ENCODE results near the gene ARHGAP5. TPM values are rescaled to one million over a fixed set of nuclear protein-coding genes. Genes with fewer than 3 reads are reported as not detected.

The ARHGAP5 gene
- total RNA-seq, 1 donor from 2014 or later, result 140 TPM

DNA sequence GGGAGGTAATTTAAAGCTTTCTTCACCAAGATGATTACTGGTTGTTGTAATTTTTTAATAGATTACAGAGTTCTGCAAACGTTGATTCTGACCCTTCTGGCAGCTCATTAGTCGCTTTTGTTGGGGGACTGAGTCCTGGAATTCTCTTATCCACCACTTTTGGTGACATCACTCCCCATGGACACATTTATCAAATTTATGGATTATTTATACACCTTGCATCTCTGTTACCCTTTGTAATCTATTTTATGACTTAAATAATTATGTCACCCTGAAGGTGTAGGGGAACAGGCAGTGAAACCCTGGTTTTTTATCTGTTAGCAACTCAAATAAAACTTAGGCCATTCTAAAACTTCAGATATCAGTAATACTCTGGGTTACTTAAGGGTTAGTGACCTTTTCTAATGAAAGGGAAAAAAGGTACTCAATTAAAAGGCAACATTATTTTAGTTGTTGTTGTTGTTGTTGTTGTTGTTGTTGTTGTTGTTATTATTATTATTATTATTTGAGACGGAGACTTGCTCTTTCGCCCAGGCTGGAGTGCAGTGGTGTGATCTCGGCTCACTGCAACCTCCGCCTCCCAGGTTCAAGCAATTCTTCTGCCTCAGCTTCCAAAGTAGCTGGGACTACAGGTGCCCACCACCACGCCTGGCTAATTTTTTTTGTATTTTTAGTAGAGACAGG is 65.8 kb downstream of the ARHGAP5 start:
- H3K9me3 ChIP-seq (ENCODE audit: insufficient read depth, low read depth, low read length), result no peaks in the 10 kb centered on the region
- Mint-ChIP-seq H3K36me3 (ENCODE audit: low read depth, unreplicated experiment) (peaks cover 13% of the 10 kb centered on the region), H3K9me3 (ENCODE audit: unreplicated experiment) (no peaks in the 10 kb centered on the region), H3K27ac (ENCODE audit: unreplicated experiment) (no peak overlapping the region), H3K4me3 (ENCODE audit: unreplicated experiment) (no peak overlapping the region), H3K27me3 (ENCODE audit: low read depth, unreplicated experiment) (no peaks in the 10 kb centered on the region), H3K4me1 (ENCODE audit: low read depth, unreplicated experiment) (peaks cover 13% of the 10 kb centered on the region)
- H3K79me2 ChIP-seq (ENCODE audit: insufficient read depth, low read length), result peaks cover 58% of the 10 kb centered on the region
- peaks cover 6% of the 10 kb centered on the region for H3K36me3 ChIP-seq (ENCODE audit: insufficient read depth, low read length)
- no peak for DNase-seq (ENCODE audit: low read depth)
- H3K4me2 ChIP-seq (ENCODE audit: low read length), result no peak overlapping the region
- H3K9ac ChIP-seq (ENCODE audit: low read length), result no peak overlapping the region
- no peak for TF ChIP-seq EZH2 (IDR thresholded peaks at IDR 0.05; ENCODE audit: insufficient read depth, low read length)
- TF ChIP-seq, protein P1, sequence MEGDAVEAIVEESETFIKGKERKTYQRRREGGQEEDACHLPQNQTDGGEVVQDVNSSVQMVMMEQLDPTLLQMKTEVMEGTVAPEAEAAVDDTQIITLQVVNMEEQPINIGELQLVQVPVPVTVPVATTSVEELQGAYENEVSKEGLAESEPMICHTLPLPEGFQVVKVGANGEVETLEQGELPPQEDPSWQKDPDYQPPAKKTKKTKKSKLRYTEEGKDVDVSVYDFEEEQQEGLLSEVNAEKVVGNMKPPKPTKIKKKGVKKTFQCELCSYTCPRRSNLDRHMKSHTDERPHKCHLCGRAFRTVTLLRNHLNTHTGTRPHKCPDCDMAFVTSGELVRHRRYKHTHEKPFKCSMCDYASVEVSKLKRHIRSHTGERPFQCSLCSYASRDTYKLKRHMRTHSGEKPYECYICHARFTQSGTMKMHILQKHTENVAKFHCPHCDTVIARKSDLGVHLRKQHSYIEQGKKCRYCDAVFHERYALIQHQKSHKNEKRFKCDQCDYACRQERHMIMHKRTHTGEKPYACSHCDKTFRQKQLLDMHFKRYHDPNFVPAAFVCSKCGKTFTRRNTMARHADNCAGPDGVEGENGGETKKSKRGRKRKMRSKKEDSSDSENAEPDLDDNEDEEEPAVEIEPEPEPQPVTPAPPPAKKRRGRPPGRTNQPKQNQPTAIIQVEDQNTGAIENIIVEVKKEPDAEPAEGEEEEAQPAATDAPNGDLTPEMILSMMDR (IDR thresholded peaks at IDR 0.05; ENCODE audit: insufficient read depth, low read depth, low read length), result no peak
- no peaks in the 10 kb centered on the region for H3K27me3 ChIP-seq (ENCODE audit: insufficient read depth, low read length)
- peaks cover 35% of the 10 kb centered on the region for H4K20me1 ChIP-seq (ENCODE audit: insufficient read depth, low read length)
- FAIRE-seq, result no peak
- H2AFZ ChIP-seq (ENCODE audit: low read depth, low read length), result no peak overlapping the region
- H3K4me3 ChIP-seq (ENCODE audit: insufficient read depth, low read depth, low read length), result no peak overlapping the region
- H3K27ac ChIP-seq (ENCODE audit: low read depth, low read length), result no peak overlapping the region
- H3K4me1 ChIP-seq (ENCODE audit: insufficient read depth, low read length), result no peaks in the 10 kb centered on the region

DNA sequence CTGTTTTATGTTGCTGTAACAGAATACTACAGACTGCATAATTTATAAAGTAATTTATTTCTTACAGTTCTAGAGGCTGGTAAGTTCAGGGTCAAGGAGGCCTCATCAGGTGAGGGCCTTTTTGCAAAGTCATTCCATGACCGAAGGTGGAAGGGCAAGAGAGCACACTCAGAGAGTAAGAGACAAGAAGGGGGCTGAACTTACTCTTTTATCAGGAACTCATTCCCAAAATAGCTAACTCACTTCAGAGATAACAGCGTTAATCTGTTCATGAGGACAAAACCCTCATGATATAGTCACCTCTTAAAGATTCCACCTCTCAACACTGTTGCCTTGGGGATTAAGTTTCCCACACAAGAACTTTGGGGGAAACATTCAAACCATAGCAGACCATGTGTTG is 73.3 kb downstream of the ARHGAP5 start:
- FAIRE-seq, result no peak
- Histone ChIP-seq H3K79me2 (ENCODE audit: insufficient read depth, low read length) (peaks cover 3% of the 10 kb centered on the region), H3K9ac (ENCODE audit: low read length) (no peak overlapping the region), H3K27ac (ENCODE audit: low read depth, low read length) (no peak overlapping the region), H2AFZ (ENCODE audit: low read depth, low read length) (no peak overlapping the region), H3K36me3 (ENCODE audit: insufficient read depth, low read length) (peaks cover 18% of the 10 kb centered on the region), H3K27me3 (ENCODE audit: insufficient read depth, low read length) (no peaks in the 10 kb centered on the region), H3K4me1 (ENCODE audit: insufficient read depth, low read length) (no peaks in the 10 kb centered on the region), H3K9me3 (ENCODE audit: insufficient read depth, low read depth, low read length) (no peaks in the 10 kb centered on the region), H3K4me3 (ENCODE audit: insufficient read depth, low read depth, low read length) (no peak overlapping the region), H4K20me1 (ENCODE audit: insufficient read depth, low read length) (peaks cover 1% of the 10 kb centered on the region), H3K4me2 (ENCODE audit: low read length) (no peak overlapping the region)
- H3K36me3 Mint-ChIP-seq (ENCODE audit: low read depth, unreplicated experiment), result peaks cover 16% of the 10 kb centered on the region
- H3K27me3 Mint-ChIP-seq (ENCODE audit: low read depth, unreplicated experiment), result no peaks in the 10 kb centered on the region
- no peaks in the 10 kb centered on the region for H3K4me1 Mint-ChIP-seq (ENCODE audit: low read depth, unreplicated experiment)
- H3K9me3 Mint-ChIP-seq (ENCODE audit: unreplicated experiment), result no peaks in the 10 kb centered on the region
- DNase-seq (ENCODE audit: low read depth), result no peak
- H3K4me3 Mint-ChIP-seq (ENCODE audit: unreplicated experiment), result no peak overlapping the region
- peak overlapping the region; percentile 68 for H3K27ac Mint-ChIP-seq (ENCODE audit: unreplicated experiment)
- no peak for TF ChIP-seq EZH2 (IDR thresholded peaks at IDR 0.05; ENCODE audit: insufficient read depth, low read length)
- TF ChIP-seq, protein P1 (IDR thresholded peaks at IDR 0.05; ENCODE audit: insufficient read depth, low read depth, low read length), result no peak

DNA sequence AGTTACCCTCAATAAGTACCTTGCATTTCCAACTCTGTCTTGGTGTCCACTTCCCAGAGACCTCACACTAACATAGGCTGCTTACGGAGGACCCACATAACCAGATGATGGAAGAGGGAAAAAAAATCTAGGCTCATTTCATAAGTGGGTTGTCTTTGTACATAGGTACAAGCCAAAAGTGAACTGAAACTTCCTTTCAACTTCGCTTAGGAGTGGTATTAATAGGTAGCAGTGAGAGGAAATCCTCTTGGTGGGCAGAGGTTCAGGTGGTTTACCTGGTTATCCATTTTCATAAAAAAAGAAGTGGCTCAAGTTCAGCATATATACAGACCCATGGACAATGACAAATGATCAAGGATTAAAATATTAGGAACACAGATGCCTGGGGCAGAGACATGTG is 88.9 kb downstream of the ARHGAP5 start:
- Histone ChIP-seq H3K9me3 (ENCODE audit: insufficient read depth, low read depth, low read length) (no peaks in the 10 kb centered on the region), H3K9ac (ENCODE audit: low read length) (no peak overlapping the region), H3K27me3 (ENCODE audit: insufficient read depth, low read length) (no peaks in the 10 kb centered on the region), H3K4me3 (ENCODE audit: insufficient read depth, low read depth, low read length) (no peak overlapping the region), H2AFZ (ENCODE audit: low read depth, low read length) (no peak overlapping the region), H3K4me2 (ENCODE audit: low read length) (no peak overlapping the region), H3K36me3 (ENCODE audit: insufficient read depth, low read length) (no peaks in the 10 kb centered on the region), H3K79me2 (ENCODE audit: insufficient read depth, low read length) (no peaks in the 10 kb centered on the region), H3K27ac (ENCODE audit: low read depth, low read length) (no peak overlapping the region), H3K4me1 (ENCODE audit: insufficient read depth, low read length) (no peaks in the 10 kb centered on the region), H4K20me1 (ENCODE audit: insufficient read depth, low read length) (no peaks in the 10 kb centered on the region)
- H3K27me3 Mint-ChIP-seq (ENCODE audit: low read depth, unreplicated experiment), result no peaks in the 10 kb centered on the region
- no peak for DNase-seq (ENCODE audit: low read depth)
- no peaks in the 10 kb centered on the region for H3K9me3 Mint-ChIP-seq (ENCODE audit: unreplicated experiment)
- H3K4me3 Mint-ChIP-seq (ENCODE audit: unreplicated experiment), result no peak overlapping the region
- no peak overlapping the region for H3K27ac Mint-ChIP-seq (ENCODE audit: unreplicated experiment)
- H3K36me3 Mint-ChIP-seq (ENCODE audit: low read depth, unreplicated experiment), result no peaks in the 10 kb centered on the region
- H3K4me1 Mint-ChIP-seq (ENCODE audit: low read depth, unreplicated experiment), result peaks cover 8% of the 10 kb centered on the region
- TF ChIP-seq EZH2 (IDR thresholded peaks at IDR 0.05; ENCODE audit: insufficient read depth, low read length), result no peak
- TF ChIP-seq, protein P1 (IDR thresholded peaks at IDR 0.05; ENCODE audit: insufficient read depth, low read depth, low read length), result no peak
- no peak for FAIRE-seq
